Lower leg skin (tissue), 4 donors: ENCODE results near the gene TCTN1. TPM values are rescaled to one million over a fixed set of nuclear protein-coding genes. Genes with fewer than 3 reads are reported as not detected.
A peak's percentile ranks its signal among the peaks of the same experiment; 100 is the strongest.

Experiments
- DNase-seq, 2 donors: peaks; one replicate each; pipeline ENCODE4 v3.0.0-alpha.2; 2019; ENCODE audit warnings: low spot score in 2 of 2
- H3K4me3 ChIP-seq: fragments of 200-600 bp; sonication (generic); 2 replicates; pipeline ENCODE4 v1.5.1; 2017; ENCODE audit warnings: mild to moderate bottlenecking, low read depth; ENCODE audit not compliant: poor library complexity, severe bottlenecking
- POLR2A ChIP-seq, 2 donors: fragments of 450-650 bp; IDR thresholded peaks; one replicate each; pipeline ENCODE4 v1.6.1; 2016 to 2017; ENCODE audit warnings: antibody characterized with exemption in 2 of 2, mild to moderate bottlenecking in 1 of 2, moderate library complexity in 1 of 2
- WGBS, 2 donors: methylation state at CpG; one replicate each; pipeline ENCODE4 v1.1.5; 2018; 5-methylcytosine and 5-hydroxymethylcytosine counted together
- intact Hi-C: fragments of 100-400 bp; cut with DNase I; formaldehyde crosslinking; loops from one replicate; pipeline ENCODE4 v1.15.0; 2023; ENCODE audit warnings: low total_unique reads
- total RNA-seq, 4 donors: library from RNA; depleted of rRNA; stranded (reverse); fragments of >200 nt; gene quantifications; one replicate each; pipeline ENCODE4 v1.1.0, GENCODE V29; 2016
- TF ChIP-seq, protein P1 (sequence below), 3 donors: fragments of 450-650 bp; IDR thresholded peaks; one replicate each; pipeline ENCODE4 v1.5.1; 2016; ENCODE audit warnings: antibody characterized with exemption in 3 of 3, mild to moderate bottlenecking in 3 of 3, moderate library complexity in 2 of 3

TCTN1 gene
- total RNA-seq, 4 donors from 2014 or later, result 18.6 to 44.8 (median 24.7) TPM

DNA sequence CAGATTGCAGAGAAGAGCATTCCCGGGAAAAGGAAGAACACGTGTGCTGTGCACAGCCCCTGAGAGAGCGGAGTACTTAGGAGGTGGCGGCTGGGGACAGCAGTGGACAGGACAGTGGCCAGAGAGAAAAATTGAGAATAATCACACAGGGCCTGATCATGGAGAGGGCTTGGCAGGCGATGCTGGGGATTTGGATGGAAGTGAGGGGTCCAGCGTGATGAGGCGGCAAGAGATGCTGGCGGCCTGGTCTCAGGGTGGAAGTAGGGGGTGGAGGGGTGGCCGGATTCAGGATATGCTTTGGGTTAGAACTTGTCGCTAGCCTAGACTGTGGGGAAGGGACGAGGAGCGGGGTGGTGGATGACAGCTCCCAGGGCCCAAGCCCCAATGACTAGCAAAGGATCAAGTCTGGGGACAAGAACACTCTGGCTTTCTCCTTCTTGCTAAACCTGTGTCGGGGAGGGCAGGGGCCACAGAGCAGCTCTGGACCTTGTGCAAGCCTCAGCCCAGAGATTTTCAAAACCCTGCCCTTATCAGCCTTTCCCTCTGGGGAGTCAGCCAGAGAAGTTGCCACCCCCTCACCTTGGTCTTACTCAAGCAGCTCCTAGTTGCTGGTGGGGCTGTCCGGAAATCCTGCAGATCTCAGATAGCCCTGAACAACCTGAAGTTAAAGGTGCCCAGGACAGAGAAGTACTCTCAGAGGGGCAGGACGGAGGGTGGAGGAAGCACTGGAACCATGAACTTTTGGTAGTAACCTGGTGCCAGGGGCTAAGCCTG is 73.7 kb downstream of the TCTN1 start:
- no peak for DNase-seq
- no peak overlapping the region for H3K4me3 ChIP-seq
- TF ChIP-seq POLR2A (IDR thresholded peaks at IDR 0.05), result no peak
- TF ChIP-seq, protein P1, sequence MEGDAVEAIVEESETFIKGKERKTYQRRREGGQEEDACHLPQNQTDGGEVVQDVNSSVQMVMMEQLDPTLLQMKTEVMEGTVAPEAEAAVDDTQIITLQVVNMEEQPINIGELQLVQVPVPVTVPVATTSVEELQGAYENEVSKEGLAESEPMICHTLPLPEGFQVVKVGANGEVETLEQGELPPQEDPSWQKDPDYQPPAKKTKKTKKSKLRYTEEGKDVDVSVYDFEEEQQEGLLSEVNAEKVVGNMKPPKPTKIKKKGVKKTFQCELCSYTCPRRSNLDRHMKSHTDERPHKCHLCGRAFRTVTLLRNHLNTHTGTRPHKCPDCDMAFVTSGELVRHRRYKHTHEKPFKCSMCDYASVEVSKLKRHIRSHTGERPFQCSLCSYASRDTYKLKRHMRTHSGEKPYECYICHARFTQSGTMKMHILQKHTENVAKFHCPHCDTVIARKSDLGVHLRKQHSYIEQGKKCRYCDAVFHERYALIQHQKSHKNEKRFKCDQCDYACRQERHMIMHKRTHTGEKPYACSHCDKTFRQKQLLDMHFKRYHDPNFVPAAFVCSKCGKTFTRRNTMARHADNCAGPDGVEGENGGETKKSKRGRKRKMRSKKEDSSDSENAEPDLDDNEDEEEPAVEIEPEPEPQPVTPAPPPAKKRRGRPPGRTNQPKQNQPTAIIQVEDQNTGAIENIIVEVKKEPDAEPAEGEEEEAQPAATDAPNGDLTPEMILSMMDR (IDR thresholded peaks at IDR 0.05), result no peak
- WGBS, 2 donors, result 92 to 96% methylated on average over 15 of the region's 15 CpGs
- intact Hi-C loops, result no loop called here

DNA sequence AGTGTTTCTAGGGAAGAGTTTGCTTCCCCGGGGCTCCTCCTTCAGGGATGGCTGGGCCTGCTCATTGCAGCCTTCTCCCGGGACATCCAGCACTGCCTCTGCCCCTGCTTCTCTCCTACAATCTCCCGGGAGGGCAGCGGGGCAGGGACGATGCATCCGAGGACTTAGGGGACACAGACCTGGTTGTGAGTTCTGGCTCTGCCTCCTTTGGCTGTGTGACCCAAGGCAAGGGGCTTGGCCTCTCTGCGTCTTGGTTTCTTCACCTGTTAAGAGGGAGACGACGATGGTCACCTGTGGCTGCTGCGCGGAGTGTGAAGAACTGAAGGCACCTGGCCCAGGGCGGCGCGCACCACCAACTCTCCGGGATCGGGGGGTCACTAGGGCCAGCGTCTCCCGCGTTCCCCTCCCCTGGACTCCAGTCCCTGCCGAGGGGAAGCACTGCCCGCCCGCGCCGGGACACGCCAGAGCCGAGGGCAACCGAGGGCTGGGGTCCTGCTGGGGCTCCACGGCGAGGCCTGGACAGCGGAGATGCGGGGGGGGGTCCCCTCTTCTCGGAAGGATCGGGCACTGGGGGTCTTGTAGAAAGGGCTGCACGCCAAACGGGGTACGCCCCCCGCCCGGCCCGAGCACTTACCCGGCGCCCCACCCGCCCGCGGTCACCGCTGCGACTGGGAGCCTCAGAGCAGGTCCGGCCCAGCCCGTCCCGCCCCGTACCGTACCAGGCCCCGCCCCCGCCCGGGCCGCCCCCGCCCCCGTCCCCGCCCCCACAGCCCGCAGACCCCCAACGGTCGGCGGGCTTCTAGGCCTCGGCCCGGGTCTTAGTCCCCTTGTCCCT is 74.7 kb downstream of the TCTN1 start, which contains the start of gene HVCN1:
Gene HVCN1 (minus strand): TSS at position 670 of the 835 bp plus-strand sequence. CDS start 5,870 bp downstream, outside the sequence.
- intact Hi-C loops, result no loop called here
- DNase-seq, result peak in 1 of 2 donors; percentile 91
- no peak for TF ChIP-seq POLR2A (IDR thresholded peaks at IDR 0.05)
- TF ChIP-seq, protein P1 (IDR thresholded peaks at IDR 0.05), result no peak
- 10 to 11% methylated on average over 17 to 33 of the region's 64 CpGs for WGBS, 2 donors
- peak within 1 kb of the TSS; percentile 56 for H3K4me3 ChIP-seq

DNA sequence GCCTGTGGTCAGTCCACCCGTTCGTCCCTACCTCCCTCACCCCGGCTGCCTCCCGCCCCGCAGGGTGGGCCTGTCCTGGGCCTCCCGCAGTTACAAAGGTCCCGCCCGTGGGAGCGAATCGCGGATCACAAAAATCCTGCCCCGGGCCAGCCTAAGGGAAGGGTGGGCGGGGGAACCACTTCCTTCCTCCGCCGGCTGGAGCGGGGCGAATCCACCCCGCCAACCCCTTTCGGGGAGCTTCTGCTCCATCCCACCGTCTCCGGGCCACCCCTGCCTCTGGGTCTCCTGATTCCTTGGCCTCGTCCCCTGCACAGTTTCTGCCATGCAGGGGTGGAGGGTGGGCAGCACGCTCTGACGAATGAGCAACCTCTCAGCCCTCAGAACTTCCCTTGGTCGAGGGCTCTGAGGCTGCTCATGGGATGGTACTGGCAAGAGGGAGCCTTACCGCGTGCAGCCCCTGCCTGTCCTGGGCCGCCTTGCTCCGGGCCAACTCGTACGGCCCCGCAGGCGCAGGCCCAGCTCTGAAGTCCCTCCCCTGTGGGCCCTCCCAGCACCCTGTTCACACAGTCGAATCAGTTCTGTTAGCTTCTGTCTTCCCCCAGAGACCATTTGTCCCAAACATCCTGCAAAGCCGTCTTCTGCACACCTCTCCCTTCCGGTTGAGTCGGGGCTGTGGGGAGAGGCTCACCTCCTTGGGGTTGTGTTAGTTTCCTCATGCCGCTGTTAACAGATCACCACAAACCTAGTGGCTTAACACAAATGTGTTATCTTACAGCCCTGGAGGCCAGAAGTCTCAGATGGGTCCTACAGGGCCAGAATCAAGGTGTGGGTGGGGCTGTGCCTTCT is 75.6 kb downstream of the TCTN1 start:
- peak; percentile 31 to 91 for DNase-seq
- H3K4me3 ChIP-seq, result peak overlapping the region; percentile 3
- TF ChIP-seq, protein P1 (IDR thresholded peaks at IDR 0.05), result no peak
- no peak for TF ChIP-seq POLR2A (IDR thresholded peaks at IDR 0.05)
- 1 to 3% methylated on average over 24 to 28 of the region's 38 CpGs for WGBS, 2 donors
- intact Hi-C loops, result no loop called here

DNA sequence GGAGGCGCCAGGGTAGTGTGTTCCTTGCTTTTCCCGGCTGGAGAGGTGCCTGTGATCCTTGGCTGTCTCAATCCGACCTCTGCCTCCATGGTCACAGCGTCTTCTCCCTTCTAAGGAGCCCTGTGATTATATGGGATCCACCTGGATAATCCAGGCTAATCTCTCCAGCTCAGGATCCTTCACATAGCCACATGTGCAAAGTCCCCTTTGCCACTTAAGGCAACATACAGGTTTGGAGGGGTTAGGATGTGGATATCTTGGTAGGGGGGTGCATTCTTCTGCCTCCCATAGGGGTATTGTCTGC is 76.2 kb downstream of the TCTN1 start:
- WGBS, 2 donors, result 40 to 53% methylated on average over 4 of the region's 4 CpGs
- TF ChIP-seq POLR2A (IDR thresholded peaks at IDR 0.05), result no peak
- TF ChIP-seq, protein P1 (IDR thresholded peaks at IDR 0.05), result no peak
- no peak overlapping the region for H3K4me3 ChIP-seq
- no peak for DNase-seq
- intact Hi-C loops, result no loop called here

DNA sequence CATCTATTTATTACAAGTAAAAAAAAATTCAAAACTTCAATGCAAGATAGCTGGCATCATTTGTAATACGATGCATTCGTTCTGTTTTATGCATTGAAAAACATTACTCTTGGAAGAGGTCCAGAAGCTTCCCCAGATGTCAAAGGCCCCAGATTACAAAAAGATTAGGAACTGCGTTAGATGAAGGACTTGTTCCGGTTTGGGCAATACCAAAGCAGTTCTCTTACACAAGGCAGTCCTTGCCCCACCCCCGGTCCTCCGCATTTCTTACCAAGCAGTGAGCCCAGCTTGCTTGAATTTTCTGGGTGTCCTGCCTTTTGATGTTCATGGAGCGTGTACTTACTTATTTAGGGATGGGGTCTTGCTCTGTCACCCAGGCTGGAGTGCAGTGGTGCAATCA is 79.8 kb downstream of the TCTN1 start:
- no peak overlapping the region for H3K4me3 ChIP-seq
- intact Hi-C loops, result no loop called here
- no peak for TF ChIP-seq POLR2A (IDR thresholded peaks at IDR 0.05)
- DNase-seq, result peak in 1 of 2 donors; percentile 53
- 70 to 71% methylated on average over 7 of the region's 7 CpGs for WGBS, 2 donors
